Activated B cell treated with CpG ODN at 0.5 μM for 24 hours (primary cell): ENCODE data around the gene VANGL1. TPM values are rescaled to one million over a fixed set of nuclear protein-coding genes. Genes with fewer than 3 reads are reported as not detected.

Source experiments
- ATAC-seq: fragments of 200-7000 bp; cut with Tn5 transposase; one replicate; pipeline ENCODE4 v1.10.0; 2021; ENCODE audit warnings: low read depth, mild to moderate bottlenecking, moderate library complexity
- CTCF ChIA-PET: fragments of 350-600 bp; sonication (Branson Sonifier 250); formaldehyde crosslinking; loops from one replicate; lab custom pipeline; 2021; ENCODE audit warnings: antibody characterized with exemption; lab: Charles Lee
- POLR2A ChIA-PET: fragments of 350-600 bp; sonication (Branson Sonifier 250); formaldehyde crosslinking; loops from one replicate; lab custom pipeline; 2021; ENCODE audit warnings: antibody characterized with exemption; lab: Charles Lee
- DNase-seq: peaks from one replicate; pipeline ENCODE4 v3.0.0; 2022
- H3K27ac Mint-ChIP-seq: one replicate; pipeline ENCODE4 v1.8.0; 2020; ENCODE audit warnings: mixed read lengths
- H3K27me3 Mint-ChIP-seq: one replicate; pipeline ENCODE4 v1.8.0; 2021; ENCODE audit warnings: mixed read lengths
- H3K36me3 Mint-ChIP-seq: one replicate; pipeline ENCODE4 v1.8.0; 2021; ENCODE audit warnings: low read depth, mixed read lengths
- H3K4me1 Mint-ChIP-seq: one replicate; pipeline ENCODE4 v1.8.0; 2021; ENCODE audit warnings: mixed read lengths
- H3K4me3 Mint-ChIP-seq: one replicate; pipeline ENCODE4 v1.8.0; 2020; ENCODE audit warnings: mild to moderate bottlenecking, mixed read lengths
- H3K9me3 Mint-ChIP-seq: one replicate; pipeline ENCODE4 v1.8.0; 2020; ENCODE audit warnings: mixed read lengths
- intact Hi-C: fragments of 100-400 bp; cut with micrococcal nuclease; formaldehyde crosslinking; loops from one replicate; pipeline ENCODE4 v1.15.1; 2024
- total RNA-seq: library from RNA; stranded (reverse); gene quantifications from 2 replicates; pipeline ENCODE4 v1.2.3, GENCODE V29; 2022
- TF ChIP-seq, protein P1 (sequence below): fragments of 200-600 bp; IDR thresholded peaks from one replicate; pipeline ENCODE4 v1.8.0; 2022; ENCODE audit warnings: antibody characterized with exemption, mild to moderate bottlenecking

The VANGL1 gene
- total RNA-seq, 1 donor from 2014 or later = 1.2 TPM

DNA sequence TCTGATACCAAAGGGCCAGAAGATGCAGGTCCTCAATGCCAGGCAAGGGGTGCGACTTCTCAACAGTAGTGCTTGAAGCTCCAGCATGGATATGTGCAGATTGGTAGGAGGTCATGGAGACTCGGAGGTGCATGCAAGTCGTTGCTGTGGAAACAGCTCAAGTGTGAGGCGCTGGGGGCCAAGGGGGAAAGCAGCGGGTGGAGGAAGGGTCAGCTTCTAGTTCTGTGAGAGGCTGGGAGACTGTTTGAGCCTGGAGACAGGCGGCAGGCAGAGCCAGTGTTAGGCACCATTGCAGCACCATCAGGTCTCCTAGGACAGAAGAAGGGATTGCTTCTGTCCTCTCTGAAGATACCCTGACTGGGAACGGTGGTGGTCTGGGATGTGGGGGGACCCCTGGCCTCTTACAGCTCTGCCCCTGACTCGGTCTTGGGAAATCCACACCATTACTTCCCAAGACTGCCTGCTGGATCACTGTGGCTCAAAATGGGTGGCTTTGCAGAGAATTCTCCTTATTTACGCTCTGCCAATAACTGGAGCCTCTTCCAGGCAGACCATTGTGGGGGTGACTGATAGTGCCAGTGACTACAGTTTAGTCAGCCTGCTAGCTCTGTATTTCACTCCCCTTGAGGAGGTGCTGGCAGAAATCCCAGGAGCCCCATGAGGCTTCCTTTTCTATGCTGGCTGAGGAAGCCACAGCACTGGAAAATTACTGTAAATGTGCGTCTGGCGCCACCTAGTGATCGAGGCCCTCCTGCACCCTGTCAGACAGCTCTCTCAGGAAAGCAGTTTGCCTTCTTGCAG, 46.3 kb upstream of the VANGL1 start:
- ATAC-seq = no peak
- Mint-ChIP-seq H3K4me3 (no peak overlapping the region), H3K9me3 (no peaks in the 10 kb centered on the region), H3K36me3 (no peaks in the 10 kb centered on the region), H3K4me1 (no peaks in the 10 kb centered on the region), H3K27ac (no peak overlapping the region), H3K27me3 (peaks cover 3% of the 10 kb centered on the region)
- intact Hi-C loops = no loop called here
- ChIA-PET POLR2A (no interaction called here), CTCF (interaction anchor here (0.8 to 4.5 kb wide), 3 partner anchors 9 to 458 kb away, joined by 3 to 21 read pairs (median 3); no protein-coding TSS in a partner anchor)
- peak; percentile 31 for DNase-seq
- TF ChIP-seq, protein P1, sequence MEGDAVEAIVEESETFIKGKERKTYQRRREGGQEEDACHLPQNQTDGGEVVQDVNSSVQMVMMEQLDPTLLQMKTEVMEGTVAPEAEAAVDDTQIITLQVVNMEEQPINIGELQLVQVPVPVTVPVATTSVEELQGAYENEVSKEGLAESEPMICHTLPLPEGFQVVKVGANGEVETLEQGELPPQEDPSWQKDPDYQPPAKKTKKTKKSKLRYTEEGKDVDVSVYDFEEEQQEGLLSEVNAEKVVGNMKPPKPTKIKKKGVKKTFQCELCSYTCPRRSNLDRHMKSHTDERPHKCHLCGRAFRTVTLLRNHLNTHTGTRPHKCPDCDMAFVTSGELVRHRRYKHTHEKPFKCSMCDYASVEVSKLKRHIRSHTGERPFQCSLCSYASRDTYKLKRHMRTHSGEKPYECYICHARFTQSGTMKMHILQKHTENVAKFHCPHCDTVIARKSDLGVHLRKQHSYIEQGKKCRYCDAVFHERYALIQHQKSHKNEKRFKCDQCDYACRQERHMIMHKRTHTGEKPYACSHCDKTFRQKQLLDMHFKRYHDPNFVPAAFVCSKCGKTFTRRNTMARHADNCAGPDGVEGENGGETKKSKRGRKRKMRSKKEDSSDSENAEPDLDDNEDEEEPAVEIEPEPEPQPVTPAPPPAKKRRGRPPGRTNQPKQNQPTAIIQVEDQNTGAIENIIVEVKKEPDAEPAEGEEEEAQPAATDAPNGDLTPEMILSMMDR = peak; percentile 56

DNA sequence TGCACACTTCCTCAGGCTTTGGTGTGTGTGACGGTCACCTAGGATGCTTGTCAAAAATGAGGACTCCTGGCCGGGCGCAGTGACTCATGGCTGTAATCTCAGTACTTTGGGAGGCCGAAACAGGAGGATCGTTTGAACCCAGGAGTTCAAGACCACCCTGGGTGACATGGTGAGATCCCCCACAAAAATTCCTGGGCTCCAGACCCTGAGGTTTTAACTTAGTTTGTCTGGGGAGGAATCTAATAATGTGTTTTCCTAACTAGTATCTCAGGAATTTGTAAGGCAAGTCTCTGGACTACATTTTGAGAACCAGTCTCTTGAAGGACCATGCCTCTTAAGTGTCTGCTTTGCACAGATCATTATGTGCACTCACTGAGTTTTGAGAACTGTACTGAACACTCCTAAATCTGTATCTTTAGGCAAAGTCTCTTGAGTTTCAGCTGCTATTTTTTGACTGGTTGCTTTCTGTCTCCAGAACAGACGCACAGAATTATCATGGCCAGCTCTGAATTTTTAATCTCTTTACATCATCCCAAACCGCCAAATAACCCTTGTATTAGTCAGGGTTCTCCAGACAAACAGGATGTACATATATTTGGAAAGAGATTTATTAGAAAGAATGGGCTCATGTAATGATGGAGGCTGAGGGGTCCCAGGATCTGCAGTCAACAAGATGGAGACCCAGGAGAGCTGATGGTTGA, 45.5 kb upstream of the VANGL1 start:
- no peak for ATAC-seq
- Mint-ChIP-seq H3K4me3 (no peak overlapping the region), H3K27ac (no peak overlapping the region), H3K9me3 (no peaks in the 10 kb centered on the region), H3K36me3 (no peaks in the 10 kb centered on the region), H3K4me1 (no peaks in the 10 kb centered on the region), H3K27me3 (peaks cover 3% of the 10 kb centered on the region)
- intact Hi-C loops = no loop called here
- TF ChIP-seq, protein P1 = peak; percentile 8
- CTCF ChIA-PET = interaction anchor here (0.8 to 4.5 kb wide), 3 partner anchors 10 to 458 kb away, joined by 3 to 21 read pairs (median 3); no protein-coding TSS in a partner anchor
- DNase-seq = no peak
- POLR2A ChIA-PET = no interaction called here

DNA sequence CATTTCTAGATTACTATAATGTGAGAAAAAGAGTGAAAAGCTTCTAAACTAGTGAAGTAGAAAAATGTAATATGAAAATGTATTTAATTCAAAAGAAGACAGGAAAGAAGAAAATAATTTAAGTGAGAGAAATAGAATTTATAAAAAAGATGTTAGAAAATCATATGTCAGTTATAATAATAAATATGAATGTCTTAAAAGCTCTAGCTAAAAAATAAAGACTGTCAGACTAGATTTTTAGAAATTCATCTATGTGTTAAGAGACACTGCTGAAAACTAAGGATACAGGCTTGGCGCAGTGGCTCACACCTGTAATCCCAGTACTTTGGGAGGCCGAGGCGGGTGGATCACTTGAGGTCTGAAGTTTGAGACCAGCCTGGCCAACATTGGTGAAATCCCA, 37.3 kb upstream of the VANGL1 start:
- H3K4me3 Mint-ChIP-seq = no peak overlapping the region
- no peaks in the 10 kb centered on the region for H3K4me1 Mint-ChIP-seq
- H3K36me3 Mint-ChIP-seq = no peaks in the 10 kb centered on the region
- DNase-seq (no peak), ATAC-seq (no peak)
- H3K27ac Mint-ChIP-seq = no peak overlapping the region
- peaks cover 8% of the 10 kb centered on the region for H3K9me3 Mint-ChIP-seq
- TF ChIP-seq, protein P1 = no peak
- CTCF ChIA-PET = interaction anchor here (0.8 kb wide), 1 partner anchor 377 kb away, joined by 3 read pairs; no protein-coding TSS in a partner anchor
- POLR2A ChIA-PET = no interaction called here
- H3K27me3 Mint-ChIP-seq = peaks cover 2% of the 10 kb centered on the region
- intact Hi-C loops = no loop called here

DNA sequence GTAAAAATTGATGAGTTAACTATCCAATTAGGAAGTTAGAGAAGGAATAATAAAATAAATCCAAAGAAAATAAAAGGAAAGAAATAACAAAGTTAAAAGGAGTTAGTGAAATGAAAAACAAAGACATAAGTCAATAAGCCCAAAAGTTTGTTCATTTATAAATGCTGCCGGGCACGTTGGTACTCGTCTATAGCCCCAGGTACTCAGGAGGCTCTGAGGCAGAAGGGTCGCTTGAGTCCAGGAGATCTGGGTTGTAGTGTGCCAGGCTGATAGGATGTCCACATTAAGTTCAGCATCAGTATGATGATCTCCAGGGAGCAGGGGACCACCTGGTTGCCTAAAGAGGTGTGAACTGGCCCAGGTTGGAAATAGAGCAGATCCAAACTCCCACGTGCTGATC, 35.5 kb upstream of the VANGL1 start:
- no peaks in the 10 kb centered on the region for H3K4me1 Mint-ChIP-seq
- intact Hi-C loops = no loop called here
- DNase-seq (no peak), ATAC-seq (no peak)
- ChIA-PET POLR2A (no interaction called here), CTCF (no interaction called here)
- peaks cover 8% of the 10 kb centered on the region for H3K9me3 Mint-ChIP-seq
- H3K4me3 Mint-ChIP-seq = no peak overlapping the region
- peaks cover 2% of the 10 kb centered on the region for H3K27me3 Mint-ChIP-seq
- H3K36me3 Mint-ChIP-seq = no peaks in the 10 kb centered on the region
- no peak overlapping the region for H3K27ac Mint-ChIP-seq
- TF ChIP-seq, protein P1 = no peak

DNA sequence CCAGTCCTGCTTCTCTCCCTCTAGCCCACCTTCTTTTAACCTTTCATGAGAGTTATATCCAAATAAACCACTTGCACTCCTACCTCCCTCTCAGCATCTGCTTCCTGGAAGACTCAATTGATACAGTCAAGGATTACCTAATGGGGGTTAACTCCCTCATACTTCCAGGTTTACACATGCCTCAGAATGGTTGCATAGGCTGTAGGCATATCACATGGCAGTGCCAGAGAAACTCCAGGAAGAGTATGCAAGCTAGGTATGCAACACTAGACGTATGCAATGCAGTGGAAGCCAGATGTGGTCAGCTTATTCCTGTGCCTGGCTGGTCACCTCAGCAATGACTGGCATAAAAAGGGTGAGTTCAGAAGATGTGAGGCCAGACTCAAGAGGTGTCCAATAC, 32.7 kb upstream of the VANGL1 start:
- H3K4me3 Mint-ChIP-seq = no peak overlapping the region
- intact Hi-C loops = loop anchor here (2.0 kb wide), 1 partner anchor 98 kb away; no protein-coding TSS in a partner anchor
- no peaks in the 10 kb centered on the region for H3K36me3 Mint-ChIP-seq
- TF ChIP-seq, protein P1 = no peak
- ChIA-PET CTCF (interaction anchor here (1.0 kb wide), 1 partner anchor 39 kb away, joined by 3 read pairs; no protein-coding TSS in a partner anchor), POLR2A (no interaction called here)
- H3K27ac Mint-ChIP-seq = no peak overlapping the region
- H3K4me1 Mint-ChIP-seq = no peaks in the 10 kb centered on the region
- H3K9me3 Mint-ChIP-seq = peaks cover 4% of the 10 kb centered on the region
- DNase-seq (no peak), ATAC-seq (no peak)
- peaks cover 4% of the 10 kb centered on the region for H3K27me3 Mint-ChIP-seq
